GM23248 (cell line): ENCODE measurements around the gene CMTM1. TPM values are rescaled to one million over a fixed set of nuclear protein-coding genes. Genes with fewer than 3 reads are reported as not detected.

ENCODE experiments used
- DNase-seq: peaks from one replicate; pipeline ENCODE4 v3.0.0-alpha.2; 2015
- H2AFZ ChIP-seq: fragments of 200-600 bp; sonication (generic); 2 replicates; pipeline ENCODE4 v1.6.1; 2016; ENCODE audit warnings: antibody characterized with exemption
- H3F3A ChIP-seq: fragments of 200-600 bp; sonication (generic); 2 replicates; pipeline ENCODE4 v1.6.1; 2016; ENCODE audit warnings: mild to moderate bottlenecking, antibody characterized with exemption, mixed run types; ENCODE audit not compliant: insufficient read depth
- H3K27ac ChIP-seq: fragments of 200-600 bp; sonication (generic); 2 replicates; pipeline ENCODE4 v1.5.1; 2016; ENCODE audit warnings: mild to moderate bottlenecking
- H3K27me3 ChIP-seq: fragments of 200-600 bp; sonication (generic); replicated peaks from 2 replicates; pipeline ENCODE4 v1.6.1; 2016; ENCODE audit warnings: mild to moderate bottlenecking; ENCODE audit not compliant: insufficient read depth
- H3K36me3 ChIP-seq: fragments of 200-600 bp; sonication (generic); 2 replicates; pipeline ENCODE4 v1.6.1; 2016; ENCODE audit warnings: low read depth, mild to moderate bottlenecking
- H3K4me1 ChIP-seq: fragments of 200-600 bp; sonication (generic); 2 replicates; pipeline ENCODE4 v1.6.1; 2016; ENCODE audit warnings: mild to moderate bottlenecking; ENCODE audit not compliant: insufficient read depth
- H3K4me2 ChIP-seq: fragments of 200-600 bp; sonication (generic); one replicate; pipeline ENCODE4 v1.6.1; 2016; ENCODE audit warnings: mild to moderate bottlenecking; ENCODE audit not compliant: unreplicated experiment
- H3K4me3 ChIP-seq: fragments of 200-600 bp; sonication (generic); 2 replicates; pipeline ENCODE4 v1.5.1; 2016; ENCODE audit warnings: mild to moderate bottlenecking
- H3K79me2 ChIP-seq: fragments of 200-600 bp; sonication (generic); 2 replicates; pipeline ENCODE4 v1.6.1; 2016; ENCODE audit warnings: mild to moderate bottlenecking; ENCODE audit not compliant: insufficient read depth
- H3K9ac ChIP-seq: fragments of 200-600 bp; sonication (generic); 2 replicates; pipeline ENCODE4 v1.6.1; 2016; ENCODE audit warnings: mild to moderate bottlenecking
- H3K9me2 ChIP-seq: fragments of 200-600 bp; sonication (generic); 2 replicates; pipeline ENCODE4 v1.6.1; 2016; ENCODE audit warnings: mixed run types, mild to moderate bottlenecking, moderate library complexity; ENCODE audit not compliant: insufficient read depth
- H3K9me3 ChIP-seq: fragments of 200-600 bp; sonication (generic); one replicate; pipeline ENCODE4 v1.6.1; 2017; ENCODE audit warnings: low read depth
- H4K20me1 ChIP-seq: fragments of 200-600 bp; sonication (generic); 2 replicates; pipeline ENCODE4 v1.6.0; 2016; ENCODE audit not compliant: insufficient read depth
- EZH2 ChIP-seq: fragments of 200-600 bp; sonication (generic); IDR thresholded peaks from 2 replicates; pipeline ENCODE4 v1.6.1; 2018; ENCODE audit warnings: antibody characterized with exemption, mild to moderate bottlenecking; ENCODE audit not compliant: insufficient read depth, poor library complexity, severe bottlenecking
- EZH2phosphoT487 ChIP-seq: fragments of 200-600 bp; sonication (generic); IDR thresholded peaks from 2 replicates; pipeline ENCODE4 v1.6.1; 2018; ENCODE audit warnings: antibody characterized with exemption, moderate library complexity, mild to moderate bottlenecking, low read depth; ENCODE audit not compliant: insufficient read depth
- WGBS, 2 experiments: methylation state at CpG; one replicate each; pipeline ENCODE4 v1.1.6; 2015 to 2017; ENCODE audit warnings: low lambda C conversion rate in 2 of 2, low coverage in 1 of 2; ENCODE audit errors: missing lambda C conversion rate in 2 of 2; 5-methylcytosine and 5-hydroxymethylcytosine counted together
- in situ Hi-C: fragments of 300-500 bp; cut with MboI; formaldehyde crosslinking; loops from 2 replicates; pipeline ENCODE4 v1.15.0; 2020
- polyA plus RNA-seq: library from polyadenylated mRNA; unstranded; fragments of >200 nt; fragmentation: Nextera tagmentation; extraction: Ambion mirVana; gene quantifications from 2 replicates; pipeline ENCODE4 v1.2.1, GENCODE V29; 2016
- total RNA-seq: library from RNA; depleted of rRNA; stranded (reverse); fragments of >200 nt; shearing (Covaris generic); gene quantifications from 2 replicates; pipeline ENCODE4 v1.2.3, GENCODE V29; 2014

CMTM1 gene
- total and polyA plus RNA-seq, 2 experiments from 2014 or later, result 3.1 to 6.8 TPM

DNA sequence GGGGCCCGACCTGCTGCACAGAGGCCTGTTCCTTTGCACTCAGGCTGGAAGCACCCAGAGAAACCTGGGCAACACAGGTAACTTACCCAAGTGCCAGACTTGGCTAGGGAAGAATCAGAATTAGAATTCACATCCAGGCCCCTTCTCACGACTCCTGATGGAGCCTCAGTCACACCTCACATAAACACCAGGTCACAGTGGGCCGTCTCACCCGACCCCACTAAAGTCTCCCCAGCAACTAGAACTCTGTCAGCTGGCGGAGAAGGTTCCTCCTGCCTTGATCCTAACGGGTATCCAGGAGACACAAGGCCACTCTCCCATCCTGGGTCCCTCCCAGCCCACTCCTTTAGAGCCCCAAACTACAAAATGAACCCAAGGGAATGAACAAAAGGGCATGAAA lies 22.7 kb upstream of the CMTM1 start:
- peaks cover 1% of the 10 kb centered on the region for H3K4me1 ChIP-seq
- no peaks in the 10 kb centered on the region; the same call in 1 of the 2 replicates for H3K36me3 ChIP-seq
- TF ChIP-seq EZH2 (no peak), EZH2phosphoT487 (no peak)
- H3K79me2 ChIP-seq, result no peaks in the 10 kb centered on the region
- no peaks in the 10 kb centered on the region for H3K9me2 ChIP-seq
- H2AFZ ChIP-seq, result no peak overlapping the region
- H4K20me1 ChIP-seq, result no peaks in the 10 kb centered on the region
- H3K27ac ChIP-seq, result no peak overlapping the region
- no peaks in the 10 kb centered on the region for H3K27me3 ChIP-seq
- H3K9ac ChIP-seq, result no peak overlapping the region
- no peak overlapping the region for H3K4me2 ChIP-seq
- no peak overlapping the region for H3K4me3 ChIP-seq
- in situ Hi-C loops, result no loop called here
- no peak for DNase-seq
- 86 to 87% methylated on average over 6 of the region's 6 CpGs for WGBS, 2 experiments
- no peaks in the 10 kb centered on the region for H3F3A ChIP-seq
- H3K9me3 ChIP-seq, result no peaks in the 10 kb centered on the region

DNA sequence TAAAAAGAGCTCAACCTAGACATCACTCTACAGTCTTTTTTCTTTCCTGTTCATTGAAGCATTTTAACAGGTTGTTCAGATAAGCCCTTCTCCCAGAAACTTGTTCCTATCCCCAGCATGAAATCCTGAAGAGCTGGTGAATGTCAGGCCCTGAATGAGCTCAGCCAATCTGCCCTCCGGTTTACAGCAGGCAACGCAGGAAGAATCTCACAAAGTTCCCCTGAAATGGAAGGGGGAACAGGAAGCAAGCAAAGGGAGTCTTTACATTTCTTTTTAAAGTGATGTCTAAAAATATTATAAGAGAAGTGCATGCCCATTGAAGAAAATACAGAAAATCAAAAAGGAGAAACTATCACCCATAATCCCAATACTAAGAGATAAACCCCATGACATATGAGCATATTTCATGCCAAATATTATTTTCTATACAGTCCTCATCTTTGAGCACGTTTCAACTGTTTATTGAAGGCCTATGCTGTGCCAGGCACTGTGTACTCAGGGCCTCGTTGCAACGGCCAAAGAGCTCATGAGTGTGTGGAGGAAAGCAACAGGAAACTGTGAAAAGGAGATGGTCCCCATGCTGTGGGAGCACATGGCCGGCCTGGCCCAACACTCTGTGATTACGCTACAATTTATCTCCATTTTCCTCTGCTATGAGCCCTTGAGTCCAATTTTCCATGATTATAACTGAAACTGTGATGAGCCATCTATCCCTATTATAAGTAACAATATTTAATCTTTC lies 22.1 kb upstream of the CMTM1 start:
- Histone ChIP-seq H3K79me2 (no peaks in the 10 kb centered on the region), H3F3A (peaks cover 6% of the 10 kb centered on the region; the same call in 1 of the 2 replicates), H3K9ac (no peak overlapping the region), H3K4me2 (no peak overlapping the region), H3K4me1 (peaks cover 8% of the 10 kb centered on the region), H3K9me2 (no peaks in the 10 kb centered on the region), H4K20me1 (no peaks in the 10 kb centered on the region), H3K9me3 (no peaks in the 10 kb centered on the region), H3K27me3 (no peaks in the 10 kb centered on the region), H3K36me3 (no peaks in the 10 kb centered on the region), H2AFZ (no peak overlapping the region), H3K4me3 (no peak overlapping the region), H3K27ac (no peak overlapping the region)
- TF ChIP-seq EZH2phosphoT487 (no peak), EZH2 (no peak)
- 89 to 94% methylated on average over 7 of the region's 7 CpGs for WGBS, 2 experiments
- in situ Hi-C loops, result no loop called here
- no peak for DNase-seq

GRCh38 chr16:66547101-66547989 lies 18.9 kb upstream of the CMTM1 start:
- Histone ChIP-seq H4K20me1 (no peaks in the 10 kb centered on the region), H3K9me2 (no peaks in the 10 kb centered on the region), H3K4me2 (no peak overlapping the region), H3F3A (peaks cover 6% of the 10 kb centered on the region; the same call in 1 of the 2 replicates), H2AFZ (no peak overlapping the region), H3K27ac (no peak overlapping the region), H3K79me2 (no peaks in the 10 kb centered on the region), H3K27me3 (no peaks in the 10 kb centered on the region), H3K9me3 (no peaks in the 10 kb centered on the region), H3K4me3 (no peak overlapping the region), H3K9ac (no peak overlapping the region), H3K4me1 (peaks cover 20% of the 10 kb centered on the region), H3K36me3 (no peaks in the 10 kb centered on the region)
- no peak for DNase-seq
- in situ Hi-C loops, result no loop called here
- TF ChIP-seq EZH2phosphoT487 (no peak), EZH2 (no peak)
- WGBS, 2 experiments, result 97 to 100% methylated on average over 5 of the region's 5 CpGs

DNA sequence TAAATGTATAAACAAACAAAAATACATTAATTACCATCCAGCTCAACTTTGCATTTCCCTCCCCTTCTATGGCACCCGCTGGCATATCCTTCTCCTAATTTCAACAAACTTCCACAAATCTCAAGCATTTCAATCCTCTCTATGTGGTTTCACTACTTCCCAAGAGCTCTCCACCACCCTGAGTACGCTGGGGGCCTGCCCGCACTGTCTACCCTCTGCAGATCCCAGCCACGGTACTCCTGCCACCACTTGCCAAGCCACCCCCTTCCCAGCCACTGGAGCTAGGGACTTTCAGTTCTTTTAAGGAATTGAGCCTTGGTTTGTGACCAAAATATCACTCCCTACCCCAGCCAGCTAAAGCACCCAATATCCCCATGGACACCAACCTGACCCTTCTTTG lies 18.2 kb upstream of the CMTM1 start:
- peaks cover 22% of the 10 kb centered on the region for H3K4me1 ChIP-seq
- H3K4me2 ChIP-seq, result peak overlapping the region; percentile 91
- no peak for TF ChIP-seq EZH2phosphoT487
- no peak for TF ChIP-seq EZH2
- peaks cover 5% of the 10 kb centered on the region for H3K79me2 ChIP-seq
- no peak overlapping the region for H3K27ac ChIP-seq
- peak overlapping the region; percentile 88; the same call in 1 of the 2 replicates for H3K9ac ChIP-seq
- H2AFZ ChIP-seq, result no peak overlapping the region
- in situ Hi-C loops, result no loop called here
- H3K9me3 ChIP-seq, result no peaks in the 10 kb centered on the region
- no peaks in the 10 kb centered on the region for H3K36me3 ChIP-seq
- peaks cover 6% of the 10 kb centered on the region; the same call in 1 of the 2 replicates for H3F3A ChIP-seq
- DNase-seq, result no peak
- H3K4me3 ChIP-seq, result no peak overlapping the region
- no peaks in the 10 kb centered on the region for H3K27me3 ChIP-seq
- 88 to 94% methylated on average over 4 of the region's 4 CpGs for WGBS, 2 experiments
- no peaks in the 10 kb centered on the region for H3K9me2 ChIP-seq
- no peaks in the 10 kb centered on the region for H4K20me1 ChIP-seq
